Urothelium cell line (cell line): ENCODE results near the gene GBP4.
"Not testable (repeated sequence)": the region's sequence is repeated elsewhere in the genome, so short reads cannot be mapped to it uniquely, and the experiment has no call there.

ENCODE experiments used
- DNase-seq: peaks from one replicate; pipeline ENCODE4 v3.0.0; 2011; ENCODE audit warnings: low spot score, mixed read lengths
- FAIRE-seq: peaks from 2 replicates; lab custom pipeline; 2011; peaks lifted over from hg19 to GRCh38; lab: Jason Lieb, UNC

The GBP4 gene, protein sequence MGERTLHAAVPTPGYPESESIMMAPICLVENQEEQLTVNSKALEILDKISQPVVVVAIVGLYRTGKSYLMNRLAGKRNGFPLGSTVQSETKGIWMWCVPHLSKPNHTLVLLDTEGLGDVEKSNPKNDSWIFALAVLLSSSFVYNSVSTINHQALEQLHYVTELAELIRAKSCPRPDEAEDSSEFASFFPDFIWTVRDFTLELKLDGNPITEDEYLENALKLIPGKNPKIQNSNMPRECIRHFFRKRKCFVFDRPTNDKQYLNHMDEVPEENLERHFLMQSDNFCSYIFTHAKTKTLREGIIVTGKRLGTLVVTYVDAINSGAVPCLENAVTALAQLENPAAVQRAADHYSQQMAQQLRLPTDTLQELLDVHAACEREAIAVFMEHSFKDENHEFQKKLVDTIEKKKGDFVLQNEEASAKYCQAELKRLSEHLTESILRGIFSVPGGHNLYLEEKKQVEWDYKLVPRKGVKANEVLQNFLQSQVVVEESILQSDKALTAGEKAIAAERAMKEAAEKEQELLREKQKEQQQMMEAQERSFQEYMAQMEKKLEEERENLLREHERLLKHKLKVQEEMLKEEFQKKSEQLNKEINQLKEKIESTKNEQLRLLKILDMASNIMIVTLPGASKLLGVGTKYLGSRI

DNA sequence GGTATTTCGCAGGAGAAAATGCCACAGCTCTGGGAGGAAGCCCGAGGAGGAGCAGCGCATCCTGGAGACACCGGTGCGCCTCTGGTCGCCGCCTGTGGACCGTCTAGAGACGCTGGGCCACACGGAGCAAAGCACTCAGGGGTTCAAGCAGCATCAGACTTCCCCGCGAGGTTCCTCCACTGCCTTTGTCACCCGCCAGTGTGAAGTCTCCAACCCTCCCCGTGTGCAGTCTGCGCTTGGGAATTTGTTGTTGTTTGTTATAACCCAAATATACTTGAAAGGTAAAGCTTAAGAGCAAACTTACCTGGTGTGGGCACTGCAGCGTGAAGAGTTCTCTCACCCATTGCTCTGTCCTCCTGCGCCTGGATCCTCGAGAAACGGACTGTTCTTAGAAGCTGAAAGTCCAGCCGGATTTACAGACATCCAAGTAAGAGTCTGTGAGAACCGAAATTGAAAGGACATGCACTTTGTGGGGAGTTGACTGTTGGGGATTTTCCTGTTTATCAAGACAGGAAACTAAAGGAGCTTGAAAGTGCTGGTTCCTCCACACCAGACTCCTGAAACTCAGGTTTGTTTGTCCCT lies at the start of gene GBP4:
TSS of gene GBP4 (minus strand) at position 452 of the 582 bp plus-strand sequence. CDS start at position 344, 108 bp downstream.
- FAIRE-seq: no peak
- DNase-seq: peak; percentile 5

DNA sequence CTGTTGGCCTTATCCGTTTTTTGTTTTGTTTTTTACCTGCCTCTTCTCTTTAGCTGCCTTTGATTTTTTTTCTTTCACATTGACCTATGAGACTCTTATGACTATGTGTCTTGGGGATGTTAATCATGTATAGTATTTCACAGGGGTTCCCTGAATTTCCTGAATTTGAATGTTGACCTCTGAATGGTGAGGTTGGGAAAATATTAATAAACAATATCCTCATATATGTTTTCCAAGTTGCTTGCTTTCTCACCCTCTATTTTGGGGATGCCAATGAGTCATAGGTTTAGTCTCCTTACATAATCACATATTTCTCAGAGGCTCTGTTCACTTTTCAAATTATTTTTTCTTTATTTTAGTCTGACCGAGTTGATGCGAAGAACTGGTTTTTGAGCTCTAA lies 44.3 kb upstream of the GBP4 start:
- FAIRE-seq: no peak

DNA sequence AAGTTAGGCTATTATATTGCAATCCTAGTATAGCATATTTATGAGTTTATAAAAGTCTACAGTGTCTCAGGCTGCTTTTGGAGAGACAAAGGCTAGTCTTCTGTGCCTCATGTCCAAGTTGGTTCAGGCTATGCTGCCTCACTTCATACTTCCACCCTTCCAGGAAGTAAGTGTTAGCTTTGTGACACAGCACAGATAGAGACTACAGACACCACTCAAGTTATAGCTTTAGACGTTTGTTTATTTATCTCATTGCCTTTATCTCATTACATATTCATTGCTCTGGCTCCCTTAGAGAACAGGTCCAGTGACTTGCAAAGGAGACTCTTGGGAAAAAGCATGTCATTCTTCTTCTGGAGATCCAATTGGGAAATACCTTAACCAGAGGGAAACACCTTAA lies 22.6 kb upstream of the GBP4 start:
- no peak for FAIRE-seq

More for the DNA sequence above, 44.3 kb upstream of the GBP4 start:
- no peak for DNase-seq

DNA sequence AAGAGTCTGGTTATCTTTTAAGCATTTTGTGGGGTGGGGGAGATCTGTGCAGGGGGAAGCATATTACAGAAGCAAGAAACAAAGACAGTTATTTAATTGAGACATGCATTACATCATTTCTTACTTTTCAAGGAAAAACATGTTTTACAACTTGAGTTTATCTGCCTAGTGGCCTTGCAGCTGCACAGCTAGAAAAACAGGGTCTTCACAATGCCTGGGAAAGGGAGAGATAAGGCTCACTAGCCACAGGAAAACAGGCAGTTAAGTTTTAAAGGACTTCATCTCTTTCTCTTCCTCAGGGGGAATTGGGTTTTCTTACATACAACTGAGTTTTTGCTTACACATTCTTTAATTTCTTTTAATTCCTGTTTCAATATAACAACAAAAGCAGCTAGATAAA lies 21.1 kb upstream of the GBP4 start:
- not testable (repeated sequence) for DNase-seq, FAIRE-seq

More for the DNA sequence above, 22.6 kb upstream of the GBP4 start:
- no peak for DNase-seq

DNA sequence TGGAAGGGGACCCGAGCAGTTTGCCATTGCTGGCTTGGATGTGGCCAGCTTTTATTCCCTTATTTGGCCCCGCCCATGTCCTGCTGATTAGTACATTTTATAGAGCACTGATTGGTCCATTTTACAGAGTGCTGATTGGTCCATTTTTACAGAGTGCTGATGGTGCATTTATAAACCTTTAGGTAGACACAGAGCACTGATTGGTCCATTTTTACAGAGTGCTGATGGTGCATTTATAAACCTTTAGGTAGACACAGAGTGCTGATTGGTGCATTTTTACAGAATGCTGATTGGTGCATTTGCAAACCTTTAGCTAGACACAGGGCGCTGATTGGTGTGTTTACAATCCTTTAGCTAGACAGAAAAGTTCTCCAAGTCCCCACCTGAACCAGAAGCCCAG lies 20.2 kb upstream of the GBP4 start:
- not testable (repeated sequence) for FAIRE-seq, DNase-seq

DNA sequence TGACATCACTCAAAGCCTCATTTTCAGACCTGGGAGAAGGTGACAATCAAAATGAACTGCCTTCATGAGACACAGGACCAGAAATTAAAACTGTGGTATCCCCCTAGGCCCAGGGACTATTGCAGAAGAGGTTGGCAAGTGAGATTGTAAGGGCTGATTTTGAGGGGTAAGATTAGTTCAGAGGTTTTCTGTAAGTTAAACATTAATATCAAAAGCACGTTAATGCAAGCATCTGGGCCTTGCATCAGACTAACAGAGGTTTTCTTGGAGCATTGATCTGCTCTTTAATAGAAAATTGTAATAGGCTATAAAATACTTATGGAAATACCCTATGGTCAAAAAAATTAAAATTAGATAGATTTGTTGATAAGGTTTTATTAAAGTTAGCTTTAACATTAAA lies 14.6 kb upstream of the GBP4 start:
- no peak for FAIRE-seq
- DNase-seq: no peak

DNA sequence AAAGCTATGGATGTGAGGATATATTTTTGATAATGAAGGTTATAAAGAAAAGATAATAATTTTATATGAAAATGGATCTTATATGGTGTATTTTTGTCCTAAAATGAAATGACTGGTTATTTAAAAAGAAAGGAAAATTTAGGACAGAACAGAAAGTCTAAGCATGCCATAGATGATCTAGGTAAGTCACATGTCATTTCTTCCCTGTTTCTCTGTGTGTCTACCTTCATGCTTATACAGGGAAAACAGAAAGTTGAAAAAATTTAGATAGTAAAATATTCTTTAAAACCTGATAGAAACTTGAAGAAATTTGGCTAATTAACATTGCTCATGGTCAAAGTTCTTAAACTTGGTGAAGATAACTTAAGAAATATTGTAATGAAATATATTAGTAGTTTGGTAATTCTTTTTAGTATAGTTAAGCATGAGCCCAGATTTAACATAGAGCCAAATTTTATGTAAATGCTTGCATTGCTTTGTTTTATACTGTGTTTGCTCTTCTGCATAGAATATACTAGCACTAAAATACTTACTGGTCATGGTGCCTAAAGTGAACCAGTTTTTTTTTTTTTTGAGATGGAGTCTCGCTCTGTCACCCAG lies 12.4 kb upstream of the GBP4 start:
- DNase-seq (no peak), FAIRE-seq (no peak)

DNA sequence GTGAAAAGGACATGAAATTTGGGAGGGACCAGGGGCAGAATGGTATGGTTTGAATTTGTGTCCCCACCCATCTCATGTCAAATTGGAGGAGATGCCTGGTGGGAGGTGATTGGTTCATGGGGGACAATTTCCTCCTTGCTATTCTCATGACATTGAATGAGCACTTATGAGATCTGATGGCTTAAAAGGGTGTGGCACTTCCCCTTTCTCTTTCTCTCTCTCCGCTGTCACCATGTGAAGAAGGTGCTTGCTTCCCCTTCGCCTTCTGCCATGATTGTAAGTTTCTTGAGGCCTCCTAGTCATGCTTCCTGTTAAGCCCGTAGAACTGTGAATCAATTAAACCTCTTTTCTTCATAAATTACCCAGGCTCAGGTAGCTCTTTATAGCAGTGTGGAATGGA lies 7.6 kb upstream of the GBP4 start:
- FAIRE-seq: no peak
- no peak for DNase-seq

DNA sequence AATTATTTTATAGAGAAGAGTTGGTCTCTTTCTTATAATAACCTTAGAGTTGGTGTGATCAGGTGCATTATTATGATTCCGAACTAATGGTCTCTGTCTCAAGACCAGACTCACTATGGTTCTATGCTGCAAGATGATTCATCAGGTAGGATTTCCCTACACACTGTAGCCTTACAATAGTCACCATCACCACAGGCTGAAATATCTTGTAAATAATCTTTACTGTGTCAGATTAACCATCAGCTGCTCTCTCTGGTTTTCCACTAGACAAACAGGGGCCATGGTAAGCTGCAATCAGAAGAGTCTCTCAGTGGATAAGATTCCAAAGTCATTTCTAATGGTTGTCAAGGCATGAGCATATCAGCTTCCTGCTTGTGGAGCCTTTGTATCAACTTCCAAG lies 4.4 kb upstream of the GBP4 start:
- FAIRE-seq (no peak), DNase-seq (no peak)

DNA sequence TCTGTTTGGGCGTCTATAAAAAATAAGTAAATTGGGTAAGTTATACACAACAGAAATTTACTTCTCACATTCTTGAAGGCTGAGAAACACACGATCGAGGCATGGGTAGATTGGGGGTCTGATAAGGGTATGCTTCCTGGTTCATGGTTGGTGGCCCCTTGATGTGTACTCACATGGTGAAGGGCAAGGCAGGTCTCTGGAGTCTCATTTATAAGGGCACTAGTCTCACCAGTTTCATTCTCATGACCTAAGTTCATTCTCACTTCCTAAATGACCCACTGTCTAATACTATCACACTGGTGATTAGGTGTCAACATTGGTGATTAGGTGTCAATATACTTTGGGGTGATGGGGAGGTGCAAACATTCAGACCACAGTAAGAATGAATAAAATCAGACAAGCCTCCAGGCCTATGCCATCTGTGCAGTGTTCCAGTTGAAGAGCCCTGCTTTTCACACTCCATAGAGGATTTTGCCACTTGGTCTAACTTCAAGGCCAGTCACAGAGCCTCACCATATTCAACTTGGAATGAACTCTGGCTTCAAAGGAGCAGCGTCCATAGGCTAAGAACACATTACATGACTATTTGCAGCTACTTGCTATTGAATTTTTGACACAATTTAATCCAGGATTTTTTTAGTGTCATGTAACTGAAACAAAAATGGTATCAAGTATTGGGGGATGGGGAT lies 2.5 kb upstream of the GBP4 start:
- FAIRE-seq (peak; percentile 42), DNase-seq (no peak)

DNA sequence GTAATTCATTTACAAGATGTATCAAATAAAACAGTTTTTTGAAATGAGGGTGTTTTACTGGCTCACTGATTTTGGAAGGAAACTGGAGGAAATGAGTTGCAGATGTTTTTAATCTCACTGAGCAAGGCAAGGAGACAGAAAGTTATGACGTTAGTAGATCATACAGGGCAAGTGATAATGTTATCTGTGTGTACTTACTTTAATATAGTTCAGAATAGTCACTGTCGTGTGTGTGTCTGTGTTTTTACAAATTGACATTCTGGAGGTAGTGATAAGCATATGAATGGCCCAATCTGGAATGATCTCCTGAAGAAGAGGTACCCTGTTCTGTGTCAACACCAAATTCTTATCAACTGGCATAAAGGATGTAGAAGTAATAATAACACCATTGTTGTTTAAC lies 1.9 kb upstream of the GBP4 start:
- no peak for DNase-seq

DNA sequence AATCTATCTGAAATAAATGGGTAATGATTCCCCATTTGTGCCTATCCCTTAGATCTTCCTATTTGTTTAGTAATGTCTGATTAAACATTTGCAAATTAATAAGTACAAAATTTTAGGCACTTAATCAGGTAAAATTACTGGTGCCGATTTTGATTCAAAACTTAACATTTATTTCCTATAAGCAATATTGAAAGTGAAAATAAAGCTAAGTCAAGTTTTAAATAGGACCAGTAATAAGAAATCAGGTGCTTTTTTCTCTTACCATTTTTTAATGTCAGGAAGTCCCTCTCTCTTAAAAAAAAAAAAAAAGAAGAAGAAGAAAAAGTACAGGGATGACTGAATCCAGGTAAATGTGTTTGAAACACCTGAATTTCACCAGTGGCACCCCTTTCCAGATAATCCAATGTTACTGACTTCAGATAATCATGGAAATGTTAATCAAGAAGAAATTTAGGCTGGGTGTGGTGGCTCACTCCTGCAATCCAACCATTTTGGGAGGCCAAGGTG lies 836 bp upstream of the GBP4 start:
- FAIRE-seq: no peak

More for the DNA sequence above, 1.9 kb upstream of the GBP4 start:
- no peak for FAIRE-seq

DNA sequence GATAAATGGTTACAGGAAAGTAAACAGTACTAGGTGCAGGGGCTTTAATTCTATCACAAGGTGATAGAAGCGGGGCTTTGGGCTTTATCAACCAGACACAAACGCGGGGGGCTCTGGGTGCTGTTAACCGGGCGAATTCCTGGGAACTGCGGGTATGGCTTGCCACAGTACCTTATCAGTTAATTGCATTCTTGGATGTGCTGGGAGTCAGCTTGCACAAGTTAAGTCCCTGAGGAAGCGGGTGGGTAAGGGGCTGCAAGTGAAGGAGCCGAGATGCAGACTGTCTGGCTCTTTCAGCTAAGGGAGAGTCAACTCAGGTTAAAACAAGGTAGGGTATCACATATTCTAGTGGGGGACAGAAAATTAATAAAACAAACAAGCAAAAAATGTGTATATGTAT lies 661 bp downstream of the GBP4 start:
- FAIRE-seq (no peak), DNase-seq (no peak)

More for the DNA sequence above, 836 bp upstream of the GBP4 start:
- no peak for DNase-seq

DNA sequence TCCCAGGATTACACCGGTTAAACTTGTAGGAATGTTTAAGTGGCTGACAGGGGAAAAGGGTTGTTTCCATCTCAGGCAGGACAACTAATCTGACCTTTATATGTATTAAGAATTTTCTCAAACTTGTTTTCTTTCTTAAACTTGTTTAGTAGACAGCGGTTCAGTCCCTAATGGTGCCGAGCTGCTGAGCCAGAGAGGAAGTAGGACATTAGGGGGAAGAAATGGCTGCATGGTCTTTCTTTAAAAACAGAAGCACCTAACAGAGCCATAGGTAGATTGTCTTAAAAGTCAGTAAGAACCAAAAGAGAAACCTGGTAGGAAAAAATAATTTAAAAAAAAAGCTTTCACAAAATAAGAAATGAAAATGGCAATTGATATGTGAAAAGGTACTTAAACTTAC lies 3.3 kb downstream of the GBP4 start:
- FAIRE-seq (no peak), DNase-seq (no peak)

DNA sequence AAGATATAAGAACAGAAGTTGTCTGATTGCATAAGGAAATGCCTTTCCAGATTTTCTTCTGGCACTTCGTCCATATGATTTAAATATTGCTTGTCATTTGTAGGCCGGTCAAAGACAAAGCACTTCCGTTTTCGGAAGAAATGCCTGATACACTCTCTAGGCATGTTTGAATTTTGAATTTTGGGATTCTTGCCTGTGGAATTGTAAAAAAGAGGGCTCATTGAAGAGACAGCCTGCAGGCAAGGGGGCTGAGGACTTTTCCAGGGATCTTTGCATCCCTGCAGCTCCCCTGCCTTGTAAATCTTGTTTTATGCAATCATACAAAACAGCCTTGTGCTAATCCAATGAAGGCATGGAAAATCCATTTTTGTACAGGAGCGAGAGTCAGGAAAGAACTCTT lies 7.4 kb downstream of the GBP4 start:
- FAIRE-seq (no peak), DNase-seq (no peak)

DNA sequence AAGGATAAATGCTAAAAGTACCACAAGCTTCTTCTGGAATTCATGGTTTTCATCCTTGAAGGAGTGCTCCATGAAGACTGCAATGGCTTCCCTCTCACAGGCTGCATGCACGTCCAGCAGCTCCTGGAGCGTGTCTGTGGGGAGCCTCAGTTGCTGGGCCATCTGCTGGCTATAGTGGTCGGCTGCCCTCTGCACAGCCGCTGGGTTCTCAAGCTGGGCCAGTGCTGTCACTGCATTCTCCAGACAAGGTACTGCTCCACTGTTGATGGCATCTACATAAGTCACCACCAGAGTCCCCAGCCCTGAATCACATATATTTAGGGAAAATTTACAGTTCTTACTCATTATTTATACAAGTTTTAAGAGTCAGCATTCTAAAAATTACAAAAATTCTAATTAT lies 8.7 kb downstream of the GBP4 start:
- no peak for DNase-seq
- no peak for FAIRE-seq

DNA sequence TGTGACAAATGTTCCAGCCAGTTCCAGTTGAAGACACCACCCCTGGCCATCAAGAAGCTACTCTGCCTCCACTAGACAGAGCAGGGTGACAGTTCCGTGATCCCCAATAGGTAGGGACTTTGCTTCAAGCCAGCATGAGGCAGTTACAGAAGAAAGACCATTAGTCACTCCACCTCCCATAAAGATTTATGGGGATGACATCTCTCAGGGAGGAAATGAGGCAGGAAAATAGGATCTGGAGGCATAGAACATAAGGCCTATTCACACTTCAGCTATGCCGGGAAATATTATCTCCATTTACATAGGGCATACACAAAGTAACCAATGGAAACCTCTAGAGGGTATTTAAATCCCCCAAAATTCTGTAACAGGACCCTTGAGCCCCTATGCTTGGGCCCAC lies 19.4 kb downstream of the GBP4 start:
- no peak for FAIRE-seq
- DNase-seq: no peak

DNA sequence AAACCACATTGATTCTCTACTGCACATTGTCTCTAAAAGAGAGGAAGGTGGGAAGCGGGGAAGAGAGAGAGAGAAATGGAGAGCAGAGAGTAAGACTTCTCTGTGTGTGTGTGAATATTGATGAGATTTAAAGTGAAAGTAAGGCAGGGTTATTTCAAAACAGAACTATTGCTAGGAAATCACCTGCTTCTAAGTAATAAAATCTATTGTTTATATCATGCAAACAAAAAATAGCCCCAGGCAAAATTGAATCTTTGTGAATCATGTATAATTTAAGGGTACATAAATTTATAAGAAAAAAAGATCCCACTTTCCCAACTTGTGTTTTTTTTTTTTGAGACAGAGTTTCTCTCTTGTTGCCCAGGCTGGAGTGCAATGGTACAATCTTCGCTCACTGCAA lies 21.8 kb downstream of the GBP4 start:
- FAIRE-seq: no peak
- DNase-seq: no peak

DNA sequence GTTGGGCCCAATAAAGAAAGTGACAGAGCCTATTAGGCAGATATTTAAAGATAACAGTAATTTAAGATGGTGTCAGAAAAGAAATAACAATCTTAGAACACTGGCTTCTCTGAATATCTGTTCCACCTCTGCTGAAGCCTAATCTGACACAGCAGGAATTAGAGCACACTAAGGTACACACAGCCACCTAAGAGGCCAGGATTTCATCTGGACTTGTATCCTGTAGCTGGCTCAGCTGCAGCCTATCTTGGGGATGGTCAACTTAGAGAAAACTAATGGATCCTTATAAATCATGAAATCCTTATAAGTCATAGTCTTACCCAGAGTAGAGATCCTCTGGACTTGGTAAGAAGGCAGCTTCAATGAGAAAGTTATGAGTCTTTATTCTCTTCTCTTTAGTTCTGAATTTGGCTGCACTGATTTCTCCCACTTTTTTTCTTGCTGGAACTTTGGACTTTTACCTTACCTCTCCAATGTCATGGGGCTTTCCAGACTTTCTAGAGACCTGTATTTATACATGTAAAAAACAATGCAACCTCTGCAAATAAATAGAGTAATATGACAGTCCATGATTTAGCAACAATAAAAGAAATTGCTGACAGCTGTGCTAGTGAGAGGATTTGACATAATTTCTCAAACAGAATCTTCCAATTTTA lies 23.0 kb downstream of the GBP4 start, which contains the start of gene GBP7:
TSS of gene GBP7 (minus strand) at position 403 of the 656 bp plus-strand sequence. CDS start 4,068 bp downstream, outside the sequence.
- FAIRE-seq (no peak), DNase-seq (no peak)

DNA sequence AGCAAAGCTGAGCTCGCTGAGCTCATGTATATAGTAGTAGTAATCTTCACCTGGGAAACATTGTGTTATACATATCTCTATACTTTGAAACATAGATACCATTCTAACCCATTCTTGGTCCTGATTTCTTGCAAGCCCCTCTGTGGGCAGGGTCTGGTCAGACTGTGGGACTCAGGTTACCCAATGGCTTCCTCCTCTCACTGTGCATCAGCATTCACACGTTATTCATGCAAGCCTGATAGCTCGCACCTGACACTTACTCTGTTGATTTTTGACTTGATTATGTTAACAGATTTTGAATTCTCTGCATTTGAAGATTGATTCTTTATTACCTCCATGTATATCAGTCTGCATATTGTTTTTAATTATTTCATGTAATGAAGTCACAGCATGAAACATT lies 24.3 kb downstream of the GBP4 start:
- FAIRE-seq (no peak), DNase-seq (no peak)
